A549 (cell line): ENCODE data around the gene ANKFN1.

Source experiments
- CTCF ChIP-seq: fragments of >200 bp; sonication (Bioruptor Twin); formaldehyde crosslinking; IDR thresholded peaks from 3 replicates; pipeline ENCODE4 v1.5.1; 2016
- EP300 ChIP-seq, 2 experiments: fragments of >200 bp; sonication (Bioruptor Twin); formaldehyde crosslinking; IDR thresholded peaks; 2 replicates in 1 of 2; 3 replicates in 1 of 2; pipeline ENCODE4 v1.6.1; 2016 to 2017
- POLR2A ChIP-seq: IDR thresholded peaks from 2 replicates; pipeline ENCODE4 v1.6.1; 2012; ENCODE audit warnings: mild to moderate bottlenecking, low read length
- POLR2AphosphoS2 ChIP-seq: conservative IDR thresholded peaks from 2 replicates; pipeline ENCODE4 v1.6.1; 2012; ENCODE audit warnings: low read length, improper control_type of control experiment, inconsistent platforms
- TP53 ChIP-seq: fragments of 250-450 bp; sonication (Bioruptor Pico); IDR thresholded peaks from 2 replicates; pipeline ENCODE4 v1.5.0; 2021; ENCODE audit warnings: mild to moderate bottlenecking, moderate library complexity
- ZC3H11A ChIP-seq: fragments of 450-650 bp; IDR thresholded peaks from 2 replicates; pipeline ENCODE4 v1.6.1; 2014; ENCODE audit warnings: antibody characterized with exemption, mild to moderate bottlenecking
- TF ChIP-seq, protein P1 (sequence below): IDR thresholded peaks from 2 replicates; pipeline ENCODE4 v1.6.1; 2012
- TF ChIP-seq, protein P2 (sequence below): fragments of 200-600 bp; sonication (generic); IDR thresholded peaks from 2 replicates; pipeline ENCODE4 v1.6.1; 2016; ENCODE audit warnings: antibody characterized with exemption, mild to moderate bottlenecking, moderate library complexity

DNA sequence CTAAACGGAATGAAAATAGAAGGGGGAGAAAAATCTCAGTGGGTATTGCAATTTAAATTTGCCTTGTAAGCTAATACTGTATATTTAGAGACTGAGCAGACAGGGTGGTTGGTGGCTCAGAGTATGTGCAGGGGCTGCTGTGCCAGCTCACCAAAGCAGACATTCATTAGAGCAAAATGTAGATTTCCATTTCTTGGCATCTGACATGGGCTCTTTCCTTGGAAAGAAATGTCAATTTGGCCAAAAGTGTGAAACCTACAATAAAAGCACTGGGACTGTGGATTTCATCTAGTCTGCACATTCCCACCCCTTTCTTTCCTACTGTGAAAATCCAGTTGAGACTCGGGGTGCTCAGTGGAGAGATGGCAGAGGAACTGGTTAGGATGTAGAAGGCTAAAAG, 295.1 kb downstream of the ANKFN1 start:
- no peak for TF ChIP-seq TP53 (CRISPR knock-in tag)
- TF ChIP-seq CTCF = no peak
- no peak for TF ChIP-seq ZC3H11A
- TF ChIP-seq, protein P1, sequence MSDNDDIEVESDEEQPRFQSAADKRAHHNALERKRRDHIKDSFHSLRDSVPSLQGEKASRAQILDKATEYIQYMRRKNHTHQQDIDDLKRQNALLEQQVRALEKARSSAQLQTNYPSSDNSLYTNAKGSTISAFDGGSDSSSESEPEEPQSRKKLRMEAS = no peak
- TF ChIP-seq POLR2AphosphoS2 = no peak
- TF ChIP-seq EP300 (IDR thresholded peaks at IDR 0.05) = no peak
- TF ChIP-seq, protein P2, sequence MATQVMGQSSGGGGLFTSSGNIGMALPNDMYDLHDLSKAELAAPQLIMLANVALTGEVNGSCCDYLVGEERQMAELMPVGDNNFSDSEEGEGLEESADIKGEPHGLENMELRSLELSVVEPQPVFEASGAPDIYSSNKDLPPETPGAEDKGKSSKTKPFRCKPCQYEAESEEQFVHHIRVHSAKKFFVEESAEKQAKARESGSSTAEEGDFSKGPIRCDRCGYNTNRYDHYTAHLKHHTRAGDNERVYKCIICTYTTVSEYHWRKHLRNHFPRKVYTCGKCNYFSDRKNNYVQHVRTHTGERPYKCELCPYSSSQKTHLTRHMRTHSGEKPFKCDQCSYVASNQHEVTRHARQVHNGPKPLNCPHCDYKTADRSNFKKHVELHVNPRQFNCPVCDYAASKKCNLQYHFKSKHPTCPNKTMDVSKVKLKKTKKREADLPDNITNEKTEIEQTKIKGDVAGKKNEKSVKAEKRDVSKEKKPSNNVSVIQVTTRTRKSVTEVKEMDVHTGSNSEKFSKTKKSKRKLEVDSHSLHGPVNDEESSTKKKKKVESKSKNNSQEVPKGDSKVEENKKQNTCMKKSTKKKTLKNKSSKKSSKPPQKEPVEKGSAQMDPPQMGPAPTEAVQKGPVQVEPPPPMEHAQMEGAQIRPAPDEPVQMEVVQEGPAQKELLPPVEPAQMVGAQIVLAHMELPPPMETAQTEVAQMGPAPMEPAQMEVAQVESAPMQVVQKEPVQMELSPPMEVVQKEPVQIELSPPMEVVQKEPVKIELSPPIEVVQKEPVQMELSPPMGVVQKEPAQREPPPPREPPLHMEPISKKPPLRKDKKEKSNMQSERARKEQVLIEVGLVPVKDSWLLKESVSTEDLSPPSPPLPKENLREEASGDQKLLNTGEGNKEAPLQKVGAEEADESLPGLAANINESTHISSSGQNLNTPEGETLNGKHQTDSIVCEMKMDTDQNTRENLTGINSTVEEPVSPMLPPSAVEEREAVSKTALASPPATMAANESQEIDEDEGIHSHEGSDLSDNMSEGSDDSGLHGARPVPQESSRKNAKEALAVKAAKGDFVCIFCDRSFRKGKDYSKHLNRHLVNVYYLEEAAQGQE = no peak
- no peak for TF ChIP-seq POLR2A
